Measurements from ENCODE around the gene DDHD1.
"Not testable (repeated sequence)": the region's sequence is repeated elsewhere in the genome, so short reads cannot be mapped to it uniquely, and the experiment has no call there.

The DDHD1 gene

GRCh38 chr14:53108292-53109104 is 44.6 kb downstream of the DDHD1 start:
- TF ChIP-seq GATA1 (IDR thresholded peaks at IDR 0.05; ENCODE audit: low read depth, low read length) (no peak), POLR2A (IDR thresholded peaks at IDR 0.05; ENCODE audit: low read length) (no peak)
- peak in 1 of 2 experiments; percentile 36 for DNase-seq

- TF ChIP-seq POLR2A (IDR thresholded peaks at IDR 0.05; ENCODE audit: low read length) (no peak), GATA1 (IDR thresholded peaks at IDR 0.05; ENCODE audit: low read depth, low read length) (no peak)
- DNase-seq: peak; percentile 5 to 22
These were observed 46.4 kb downstream of the DDHD1 start for GRCh38 chr14:53106768-53107167.

- no peak for TF ChIP-seq POLR2A (IDR thresholded peaks at IDR 0.05; ENCODE audit: low read length)
- no peak for TF ChIP-seq GATA1 (IDR thresholded peaks at IDR 0.05; ENCODE audit: low read depth, low read length)
These were observed 49.3 kb downstream of the DDHD1 start for GRCh38 chr14:53103636-53104340.

GRCh38 chr14:53093206-53093605 is 59.9 kb downstream of the DDHD1 start:
- no peak for TF ChIP-seq GATA1 (IDR thresholded peaks at IDR 0.05; ENCODE audit: low read depth, low read length)
- no peak for TF ChIP-seq POLR2A (IDR thresholded peaks at IDR 0.05; ENCODE audit: low read length)
- DNase-seq: no peak

More at GRCh38 chr14:53103636-53104340, 49.3 kb downstream of the DDHD1 start:
- DNase-seq: no peak

GRCh38 chr14:53090853-53091252 is 62.3 kb downstream of the DDHD1 start:
- DNase-seq: no peak
- TF ChIP-seq GATA1 (IDR thresholded peaks at IDR 0.05; ENCODE audit: low read depth, low read length): no peak
- TF ChIP-seq POLR2A (IDR thresholded peaks at IDR 0.05; ENCODE audit: low read length): no peak

GRCh38 chr14:53084954-53085353 is 68.2 kb downstream of the DDHD1 start:
- DNase-seq: not testable (repeated sequence)

- DNase-seq: no peak
- no peak for TF ChIP-seq GATA1 (IDR thresholded peaks at IDR 0.05; ENCODE audit: low read depth, low read length)
- TF ChIP-seq POLR2A (IDR thresholded peaks at IDR 0.05; ENCODE audit: low read length): no peak
These were observed 88.6 kb downstream of the DDHD1 start for GRCh38 chr14:53064475-53064874.

- DNase-seq: no peak
- TF ChIP-seq POLR2A (IDR thresholded peaks at IDR 0.05; ENCODE audit: low read length): no peak
- TF ChIP-seq GATA1 (IDR thresholded peaks at IDR 0.05; ENCODE audit: low read depth, low read length): no peak
These were observed 90.3 kb downstream of the DDHD1 start for GRCh38 chr14:53062856-53063255.

GRCh38 chr14:53060046-53060445 is 93.1 kb downstream of the DDHD1 start:
- DNase-seq: no peak
- TF ChIP-seq POLR2A (IDR thresholded peaks at IDR 0.05; ENCODE audit: low read length) (no peak), GATA1 (IDR thresholded peaks at IDR 0.05; ENCODE audit: low read depth, low read length) (no peak)

GRCh38 chr14:53055003-53055402 is 98.1 kb downstream of the DDHD1 start:
- DNase-seq: peak; percentile 44 to 68

GRCh38 chr14:53054457-53054856 is 98.7 kb downstream of the DDHD1 start:
- no peak for TF ChIP-seq POLR2A (IDR thresholded peaks at IDR 0.05; ENCODE audit: low read length)
- TF ChIP-seq GATA1 (IDR thresholded peaks at IDR 0.05; ENCODE audit: low read depth, low read length): no peak
- no peak for DNase-seq

More at GRCh38 chr14:53055003-53055402, 98.1 kb downstream of the DDHD1 start:
- no peak for TF ChIP-seq GATA1 (IDR thresholded peaks at IDR 0.05; ENCODE audit: low read depth, low read length)
- TF ChIP-seq POLR2A (IDR thresholded peaks at IDR 0.05; ENCODE audit: low read length): no peak

GRCh38 chr14:53048631-53049030 is 104.5 kb downstream of the DDHD1 start:
- TF ChIP-seq POLR2A (IDR thresholded peaks at IDR 0.05; ENCODE audit: low read length) (no peak), GATA1 (IDR thresholded peaks at IDR 0.05; ENCODE audit: low read depth, low read length) (no peak)
- DNase-seq: no peak

- no peak for DNase-seq
- TF ChIP-seq GATA1 (IDR thresholded peaks at IDR 0.05; ENCODE audit: low read depth, low read length): no peak
- TF ChIP-seq POLR2A (IDR thresholded peaks at IDR 0.05; ENCODE audit: low read length): no peak
These were observed 105.6 kb downstream of the DDHD1 start for GRCh38 chr14:53047307-53048069.

GRCh38 chr14:53044486-53044885 is 108.6 kb downstream of the DDHD1 start:
- DNase-seq: no peak

More at GRCh38 chr14:53044486-53044885, 108.6 kb downstream of the DDHD1 start:
- no peak for TF ChIP-seq GATA1 (IDR thresholded peaks at IDR 0.05; ENCODE audit: low read depth, low read length)
- TF ChIP-seq POLR2A (IDR thresholded peaks at IDR 0.05; ENCODE audit: low read length): no peak
